Measurements from ENCODE around the gene WASF2. TPM values are rescaled to one million over a fixed set of nuclear protein-coding genes. Genes with fewer than 3 reads are reported as not detected.

The WASF2 gene
- total RNA-seq, 6 experiments from 2014 or later: 18.4 to 38.1 (median 26.5) TPM

GRCh38 chr1:27431601-27431940, 58.4 kb downstream of the WASF2 start:
- intact Hi-C loops (cut with DNase I): no loop called here
- TF ChIP-seq CTCF (IDR thresholded peaks at IDR 0.05) (no peak), POLR2A (IDR thresholded peaks at IDR 0.05) (no peak)
- Histone ChIP-seq H3K9me3 (no peaks in the 10 kb centered on the region), H3K36me3 (peaks cover 0 to 11% (median 4%) of the 10 kb centered on the region in 4 donors), H3K27me3 (no peaks in the 10 kb centered on the region), H3K4me1 (peaks cover 0 to 31% (median 3%) of the 10 kb centered on the region in 4 donors), H3K4me3 (no peak overlapping the region), H3K27ac (peak overlapping the region; percentile 6 to 16 (median 12))
- WGBS (ENCODE audit: insufficient coverage, low coverage, low lambda C conversion rate, missing lambda C conversion rate): 79% methylated on average over 2 of the region's 2 CpGs
- ATAC-seq (no peak), DNase-seq (no peak)

- Histone ChIP-seq H3K36me3 (peaks cover 0 to 11% (median 4%) of the 10 kb centered on the region in 4 donors), H3K27me3 (no peaks in the 10 kb centered on the region), H3K4me1 (peaks cover 0 to 26% (median 3%) of the 10 kb centered on the region in 4 donors), H3K9me3 (no peaks in the 10 kb centered on the region), H3K4me3 (no peak overlapping the region), H3K27ac (peak overlapping the region; percentile 6 to 25 (median 16))
- peak; percentile 42 to 65 (median 52) for ATAC-seq
- no peak for DNase-seq
- TF ChIP-seq POLR2A (IDR thresholded peaks at IDR 0.05) (no peak), CTCF (IDR thresholded peaks at IDR 0.05) (no peak)
- 23% methylated on average over 1 of the region's 1 CpG for WGBS (ENCODE audit: insufficient coverage, low coverage, low lambda C conversion rate, missing lambda C conversion rate)
- intact Hi-C loops (cut with DNase I): no loop called here
Measured at GRCh38 chr1:27430903-27431600, 58.9 kb downstream of the WASF2 start.

GRCh38 chr1:27429029-27429425, 60.9 kb downstream of the WASF2 start:
- peak overlapping the region in 2 of 3 donors; percentile 3 to 6 for H3K27ac ChIP-seq

GRCh38 chr1:27428316-27429028, 61.5 kb downstream of the WASF2 start:
- ATAC-seq: no peak
- peak in 1 of 3 donors; percentile 15 for DNase-seq
- Histone ChIP-seq H3K4me3 (no peak overlapping the region), H3K27me3 (no peaks in the 10 kb centered on the region), H3K36me3 (peaks cover 0 to 16% (median 4%) of the 10 kb centered on the region in 4 donors), H3K9me3 (no peaks in the 10 kb centered on the region), H3K4me1 (peaks cover 0 to 21% (median 3%) of the 10 kb centered on the region in 4 donors), H3K27ac (no peak overlapping the region)
- TF ChIP-seq POLR2A (IDR thresholded peaks at IDR 0.05) (no peak), CTCF (IDR thresholded peaks at IDR 0.05) (no peak)
- intact Hi-C loops (cut with DNase I): no loop called here
- WGBS (ENCODE audit: insufficient coverage, low coverage, low lambda C conversion rate, missing lambda C conversion rate): 49% methylated on average over 8 of the region's 17 CpGs

More at GRCh38 chr1:27429029-27429425, 60.9 kb downstream of the WASF2 start:
- DNase-seq (no peak), ATAC-seq (no peak)
- 17% methylated on average over 2 of the region's 2 CpGs for WGBS (ENCODE audit: insufficient coverage, low coverage, low lambda C conversion rate, missing lambda C conversion rate)
- no peak overlapping the region for H3K4me3 ChIP-seq
- no peaks in the 10 kb centered on the region for H3K27me3 ChIP-seq
- no peaks in the 10 kb centered on the region for H3K9me3 ChIP-seq
- H3K36me3 ChIP-seq: peaks cover 0 to 16% (median 4%) of the 10 kb centered on the region in 4 donors
- intact Hi-C loops (cut with DNase I): no loop called here
- peaks cover 0 to 21% (median 3%) of the 10 kb centered on the region in 4 donors for H3K4me1 ChIP-seq
- TF ChIP-seq POLR2A (IDR thresholded peaks at IDR 0.05) (no peak), CTCF (IDR thresholded peaks at IDR 0.05) (no peak)

All from right lobe of liver (tissue), 6 donors.